K562 (cell line): Measurements from ENCODE around the gene SIK3.

ENCODE experiments used
- ADNP ChIP-seq: fragments of 200-800 bp; sonication (Bioruptor generic); IDR thresholded peaks from 2 replicates; pipeline ENCODE4 v1.6.1; 2016; ENCODE audit warnings: missing genetic modification characterization, missing compliant biosample characterization
- CC2D1A ChIP-seq: fragments of 450-650 bp; IDR thresholded peaks from 2 replicates; pipeline ENCODE4 v1.6.1; 2017; ENCODE audit warnings: mild to moderate bottlenecking
- FOXJ3 ChIP-seq: sonication (generic); formaldehyde crosslinking; IDR thresholded peaks from 2 replicates; pipeline ENCODE4 v1.4.0; 2020; ENCODE audit warnings: mild to moderate bottlenecking, missing genetic modification reagents
- GABPB1 ChIP-seq: sonication (generic); formaldehyde crosslinking; IDR thresholded peaks from 2 replicates; pipeline ENCODE4 v1.8.0; 2022; ENCODE audit warnings: mild to moderate bottlenecking, missing genetic modification reagents
- JUN ChIP-seq, 2 experiments: sonication (generic) in 1 of 2; formaldehyde crosslinking in 1 of 2; IDR thresholded peaks; 2 replicates each; pipeline versions ENCODE4 v1.6.1 to v1.8.0; 2012 to 2022; ENCODE audit warnings: borderline replicate concordance in 2 of 2, mild to moderate bottlenecking in 2 of 2, improper control_type of control experiment in 1 of 2, low read depth in 1 of 2, low read length in 1 of 2, missing genetic modification reagents in 1 of 2
- NCOR1 ChIP-seq: fragments of 450-650 bp; IDR thresholded peaks from 2 replicates; pipeline ENCODE4 v1.6.1; 2016; ENCODE audit warnings: mild to moderate bottlenecking, moderate library complexity
- RAD21 ChIP-seq, 2 experiments: fragments of 250-450 bp in 1 of 2; fragments of 450-650 bp in 1 of 2; sonication (Bioruptor Pico) in 1 of 2; formaldehyde crosslinking in 1 of 2; IDR thresholded peaks in 1 of 2; conservative IDR thresholded peaks in 1 of 2; 2 replicates each; pipeline versions ENCODE4 v1.4.0 to v1.8.0; 2020 to 2022; ENCODE audit warnings: mild to moderate bottlenecking in 2 of 2, moderate library complexity in 1 of 2
- RBBP5 ChIP-seq: fragments of 200-600 bp; sonication (generic); IDR thresholded peaks from 2 replicates; pipeline ENCODE4 v1.6.1; 2012; ENCODE audit warnings: borderline replicate concordance, mild to moderate bottlenecking, low read length, control low read depth, inconsistent platforms; ENCODE audit not compliant: insufficient read depth, poor library complexity, severe bottlenecking
- ZFP91 ChIP-seq: sonication (generic); formaldehyde crosslinking; IDR thresholded peaks from 2 replicates; pipeline ENCODE4 v1.8.0; 2022; ENCODE audit warnings: mild to moderate bottlenecking, missing genetic modification reagents
- ZNF696 ChIP-seq: fragments of 250-450 bp; sonication (Bioruptor Pico); conservative IDR thresholded peaks from 2 replicates; pipeline ENCODE4 v1.4.0; 2020; ENCODE audit warnings: mild to moderate bottlenecking, moderate library complexity
- TF ChIP-seq, protein P1 (sequence below): sonication (generic); formaldehyde crosslinking; IDR thresholded peaks from 2 replicates; pipeline ENCODE4 v1.9.0; 2022; ENCODE audit warnings: mild to moderate bottlenecking, missing genetic modification reagents
- TF ChIP-seq, protein P2 (sequence below), 3 experiments: IDR thresholded peaks in 2 of 3; conservative IDR thresholded peaks in 1 of 3; 2 replicates each; pipeline ENCODE4 v1.5.1; 2011 to 2012; ENCODE audit warnings: low read length in 3 of 3, mild to moderate bottlenecking in 3 of 3, control low read depth in 2 of 3, improper control_type of control experiment in 1 of 3, inconsistent platforms in 1 of 3, low read depth in 1 of 3, mixed read lengths in 1 of 3, moderate library complexity in 1 of 3; ENCODE audit not compliant: insufficient read depth in 2 of 3
- TF ChIP-seq, protein P3 (sequence below), 2 experiments: fragments of 450-650 bp in 1 of 2; sonication (generic) in 1 of 2; formaldehyde crosslinking in 1 of 2; IDR thresholded peaks; 2 replicates each; pipeline versions ENCODE4 v1.7.1 to v1.9.0; 2016 to 2022; ENCODE audit warnings: inconsistent platforms in 1 of 2, mild to moderate bottlenecking in 1 of 2, missing genetic modification reagents in 1 of 2

GRCh38 chr11:116794851-116795250, 303.4 kb downstream of the SIK3 start:
- TF ChIP-seq FOXJ3 (CRISPR knock-in tag) (no peak), ADNP (tag) (no peak), ZNF696 (CRISPR knock-in tag) (no peak), NCOR1 (no peak), RBBP5 (no peak), RAD21 (CRISPR knock-in tag; conservative IDR thresholded peaks at IDR 0.05 in 1 of 2, IDR thresholded peaks at IDR 0.05 in 1 of 2) (no peak), ZFP91 (CRISPR knock-in tag) (no peak), JUN (IDR thresholded peaks at IDR 0.05; ENCODE audit: borderline replicate concordance, low read depth, low read length) (no peak), JUN (CRISPR knock-in tag; IDR thresholded peaks at IDR 0.05; ENCODE audit: borderline replicate concordance) (no peak), GABPB1 (CRISPR knock-in tag) (no peak), CC2D1A (no peak)
- TF ChIP-seq, protein P1, sequence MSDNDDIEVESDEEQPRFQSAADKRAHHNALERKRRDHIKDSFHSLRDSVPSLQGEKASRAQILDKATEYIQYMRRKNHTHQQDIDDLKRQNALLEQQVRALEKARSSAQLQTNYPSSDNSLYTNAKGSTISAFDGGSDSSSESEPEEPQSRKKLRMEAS (CRISPR knock-in tag) = no peak
- TF ChIP-seq, protein P2, sequence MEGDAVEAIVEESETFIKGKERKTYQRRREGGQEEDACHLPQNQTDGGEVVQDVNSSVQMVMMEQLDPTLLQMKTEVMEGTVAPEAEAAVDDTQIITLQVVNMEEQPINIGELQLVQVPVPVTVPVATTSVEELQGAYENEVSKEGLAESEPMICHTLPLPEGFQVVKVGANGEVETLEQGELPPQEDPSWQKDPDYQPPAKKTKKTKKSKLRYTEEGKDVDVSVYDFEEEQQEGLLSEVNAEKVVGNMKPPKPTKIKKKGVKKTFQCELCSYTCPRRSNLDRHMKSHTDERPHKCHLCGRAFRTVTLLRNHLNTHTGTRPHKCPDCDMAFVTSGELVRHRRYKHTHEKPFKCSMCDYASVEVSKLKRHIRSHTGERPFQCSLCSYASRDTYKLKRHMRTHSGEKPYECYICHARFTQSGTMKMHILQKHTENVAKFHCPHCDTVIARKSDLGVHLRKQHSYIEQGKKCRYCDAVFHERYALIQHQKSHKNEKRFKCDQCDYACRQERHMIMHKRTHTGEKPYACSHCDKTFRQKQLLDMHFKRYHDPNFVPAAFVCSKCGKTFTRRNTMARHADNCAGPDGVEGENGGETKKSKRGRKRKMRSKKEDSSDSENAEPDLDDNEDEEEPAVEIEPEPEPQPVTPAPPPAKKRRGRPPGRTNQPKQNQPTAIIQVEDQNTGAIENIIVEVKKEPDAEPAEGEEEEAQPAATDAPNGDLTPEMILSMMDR (IDR thresholded peaks at IDR 0.05 in 2 of 3, conservative IDR thresholded peaks at IDR 0.05 in 1 of 3; ENCODE audit: insufficient read depth in 2 of 3, low read depth in 1 of 3, low read length in 3 of 3) = no peak
- TF ChIP-seq, protein P3, sequence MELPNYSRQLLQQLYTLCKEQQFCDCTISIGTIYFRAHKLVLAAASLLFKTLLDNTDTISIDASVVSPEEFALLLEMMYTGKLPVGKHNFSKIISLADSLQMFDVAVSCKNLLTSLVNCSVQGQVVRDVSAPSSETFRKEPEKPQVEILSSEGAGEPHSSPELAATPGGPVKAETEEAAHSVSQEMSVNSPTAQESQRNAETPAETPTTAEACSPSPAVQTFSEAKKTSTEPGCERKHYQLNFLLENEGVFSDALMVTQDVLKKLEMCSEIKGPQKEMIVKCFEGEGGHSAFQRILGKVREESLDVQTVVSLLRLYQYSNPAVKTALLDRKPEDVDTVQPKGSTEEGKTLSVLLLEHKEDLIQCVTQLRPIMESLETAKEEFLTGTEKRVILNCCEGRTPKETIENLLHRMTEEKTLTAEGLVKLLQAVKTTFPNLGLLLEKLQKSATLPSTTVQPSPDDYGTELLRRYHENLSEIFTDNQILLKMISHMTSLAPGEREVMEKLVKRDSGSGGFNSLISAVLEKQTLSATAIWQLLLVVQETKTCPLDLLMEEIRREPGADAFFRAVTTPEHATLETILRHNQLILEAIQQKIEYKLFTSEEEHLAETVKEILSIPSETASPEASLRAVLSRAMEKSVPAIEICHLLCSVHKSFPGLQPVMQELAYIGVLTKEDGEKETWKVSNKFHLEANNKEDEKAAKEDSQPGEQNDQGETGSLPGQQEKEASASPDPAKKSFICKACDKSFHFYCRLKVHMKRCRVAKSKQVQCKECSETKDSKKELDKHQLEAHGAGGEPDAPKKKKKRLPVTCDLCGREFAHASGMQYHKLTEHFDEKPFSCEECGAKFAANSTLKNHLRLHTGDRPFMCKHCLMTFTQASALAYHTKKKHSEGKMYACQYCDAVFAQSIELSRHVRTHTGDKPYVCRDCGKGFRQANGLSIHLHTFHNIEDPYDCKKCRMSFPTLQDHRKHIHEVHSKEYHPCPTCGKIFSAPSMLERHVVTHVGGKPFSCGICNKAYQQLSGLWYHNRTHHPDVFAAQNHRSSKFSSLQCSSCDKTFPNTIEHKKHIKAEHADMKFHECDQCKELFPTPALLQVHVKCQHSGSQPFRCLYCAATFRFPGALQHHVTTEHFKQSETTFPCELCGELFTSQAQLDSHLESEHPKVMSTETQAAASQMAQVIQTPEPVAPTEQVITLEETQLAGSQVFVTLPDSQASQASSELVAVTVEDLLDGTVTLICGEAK (IDR thresholded peaks at IDR 0.05) = no peak
- TF ChIP-seq, protein P3 (CRISPR knock-in tag; IDR thresholded peaks at IDR 0.05) = no peak
